Measurements from ENCODE around the gene SERPINA5. TPM values are rescaled to one million over a fixed set of nuclear protein-coding genes. Genes with fewer than 3 reads are reported as not detected.

Gene SERPINA5
- total RNA-seq, 1 experiment from 2014 or later: 0.49 TPM

DNA sequence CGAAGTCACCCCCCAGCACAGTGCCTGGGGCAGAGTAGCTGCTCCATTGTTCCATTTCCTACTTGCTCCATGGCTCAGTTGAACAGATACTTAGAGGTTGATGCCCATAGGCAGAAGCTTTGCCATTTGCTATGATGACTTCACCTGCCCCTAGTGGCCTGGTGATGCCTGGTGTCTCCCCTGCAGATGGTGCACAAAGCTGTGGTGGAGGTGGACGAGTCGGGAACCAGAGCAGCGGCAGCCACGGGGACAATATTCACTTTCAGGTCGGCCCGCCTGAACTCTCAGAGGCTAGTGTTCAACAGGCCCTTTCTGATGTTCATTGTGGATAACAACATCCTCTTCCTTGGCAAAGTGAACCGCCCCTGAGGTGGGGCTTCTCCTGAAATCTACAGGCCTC lies 10.6 kb downstream of the SERPINA5 start:
- in situ Hi-C loops (cut with HindIII; ENCODE audit: low pct_unique_long_range_greater_than_20kb, low sequenced_read_pairs) (no loop called here), intact Hi-C loops (cut with micrococcal nuclease; ENCODE audit: unreplicated experiment) (no loop called here)
- Histone ChIP-seq H3K27ac (ENCODE audit: low read length) (no peak overlapping the region), H3K9me3 (ENCODE audit: control insufficient read depth, insufficient read depth, low read depth, low read length) (no peaks in the 10 kb centered on the region), H3K4me1 (ENCODE audit: control insufficient read depth, insufficient read depth, low read length) (no peaks in the 10 kb centered on the region), H3K27me3 (ENCODE audit: control insufficient read depth, insufficient read depth, low read length) (no peaks in the 10 kb centered on the region), H3K36me3 (ENCODE audit: control insufficient read depth, insufficient read depth, low read length) (no peaks in the 10 kb centered on the region), H3K4me3 (ENCODE audit: low read depth in 2 of 2, low read length in 2 of 2) (no peak overlapping the region)
- ChIA-PET POLR2A (no interaction called here), CTCF (interaction anchor here (0.6 to 0.9 kb wide), 2 partner anchors 158 to 410 kb away, joined by 3 to 5 read pairs; no protein-coding TSS in a partner anchor)
- no TSS peak for BruUV-seq (replicated peaks)
- DNase-seq (ENCODE audit: low read depth, low spot score): no peak
- no peak for TF ChIP-seq SIN3A (IDR thresholded peaks at IDR 0.05; ENCODE audit: borderline replicate concordance, insufficient read depth, low read depth, low read length)
- no peak for ATAC-seq

DNA sequence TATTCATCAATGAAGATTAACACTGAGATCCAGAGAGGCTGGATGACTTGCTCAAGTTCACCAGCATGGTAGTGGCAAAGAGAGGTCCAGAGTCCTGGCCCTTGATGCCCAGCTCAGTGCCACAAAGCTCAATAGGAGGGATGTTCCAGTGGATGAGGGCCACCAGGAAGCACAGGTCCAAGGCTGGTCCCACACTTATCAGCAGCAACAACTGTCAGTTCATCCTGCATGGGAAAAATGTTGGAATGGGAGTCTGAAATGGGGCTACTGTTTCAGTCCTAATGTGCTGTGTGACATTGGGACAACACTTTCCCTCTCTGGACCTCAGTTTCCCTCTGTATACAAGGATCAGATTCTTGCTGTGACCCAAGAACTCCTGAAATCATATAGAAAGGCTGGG lies 11.2 kb downstream of the SERPINA5 start:
- CTCF ChIA-PET: interaction anchor here (0.6 kb wide), 1 partner anchor 411 kb away, joined by 3 read pairs; no protein-coding TSS in a partner anchor

DNA sequence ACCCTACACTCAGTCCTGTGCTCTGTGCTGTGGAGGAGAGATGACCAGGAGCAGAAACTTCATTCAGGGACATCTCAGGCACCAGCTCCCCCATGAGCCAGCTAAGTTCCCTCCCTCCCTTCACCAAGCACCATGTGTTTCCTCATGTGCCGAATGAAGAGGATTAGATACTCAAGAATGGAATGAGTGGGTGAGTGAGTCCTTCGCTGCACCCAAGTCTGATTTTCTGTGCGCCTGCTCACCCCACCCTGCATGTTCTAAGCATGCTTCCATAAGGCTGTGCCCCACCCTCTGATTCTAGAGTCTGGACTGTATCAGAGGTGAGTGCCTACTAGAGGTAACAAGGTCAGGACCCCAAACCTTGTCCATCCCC lies 12.1 kb downstream of the SERPINA5 start:
- no peaks in the 10 kb centered on the region for H3K9me3 ChIP-seq (ENCODE audit: control insufficient read depth, insufficient read depth, low read depth, low read length)
- H3K27me3 ChIP-seq (ENCODE audit: control insufficient read depth, insufficient read depth, low read length): no peaks in the 10 kb centered on the region
- peaks cover 4% of the 10 kb centered on the region; the same call in 1 of the 2 replicates for H3K4me1 ChIP-seq (ENCODE audit: control insufficient read depth, insufficient read depth, low read length)
- CTCF ChIA-PET: no interaction called here
- TF ChIP-seq, protein P1, sequence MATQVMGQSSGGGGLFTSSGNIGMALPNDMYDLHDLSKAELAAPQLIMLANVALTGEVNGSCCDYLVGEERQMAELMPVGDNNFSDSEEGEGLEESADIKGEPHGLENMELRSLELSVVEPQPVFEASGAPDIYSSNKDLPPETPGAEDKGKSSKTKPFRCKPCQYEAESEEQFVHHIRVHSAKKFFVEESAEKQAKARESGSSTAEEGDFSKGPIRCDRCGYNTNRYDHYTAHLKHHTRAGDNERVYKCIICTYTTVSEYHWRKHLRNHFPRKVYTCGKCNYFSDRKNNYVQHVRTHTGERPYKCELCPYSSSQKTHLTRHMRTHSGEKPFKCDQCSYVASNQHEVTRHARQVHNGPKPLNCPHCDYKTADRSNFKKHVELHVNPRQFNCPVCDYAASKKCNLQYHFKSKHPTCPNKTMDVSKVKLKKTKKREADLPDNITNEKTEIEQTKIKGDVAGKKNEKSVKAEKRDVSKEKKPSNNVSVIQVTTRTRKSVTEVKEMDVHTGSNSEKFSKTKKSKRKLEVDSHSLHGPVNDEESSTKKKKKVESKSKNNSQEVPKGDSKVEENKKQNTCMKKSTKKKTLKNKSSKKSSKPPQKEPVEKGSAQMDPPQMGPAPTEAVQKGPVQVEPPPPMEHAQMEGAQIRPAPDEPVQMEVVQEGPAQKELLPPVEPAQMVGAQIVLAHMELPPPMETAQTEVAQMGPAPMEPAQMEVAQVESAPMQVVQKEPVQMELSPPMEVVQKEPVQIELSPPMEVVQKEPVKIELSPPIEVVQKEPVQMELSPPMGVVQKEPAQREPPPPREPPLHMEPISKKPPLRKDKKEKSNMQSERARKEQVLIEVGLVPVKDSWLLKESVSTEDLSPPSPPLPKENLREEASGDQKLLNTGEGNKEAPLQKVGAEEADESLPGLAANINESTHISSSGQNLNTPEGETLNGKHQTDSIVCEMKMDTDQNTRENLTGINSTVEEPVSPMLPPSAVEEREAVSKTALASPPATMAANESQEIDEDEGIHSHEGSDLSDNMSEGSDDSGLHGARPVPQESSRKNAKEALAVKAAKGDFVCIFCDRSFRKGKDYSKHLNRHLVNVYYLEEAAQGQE (IDR thresholded peaks at IDR 0.05; ENCODE audit: insufficient read depth in 1 of 2, low read depth in 2 of 2, low read length in 1 of 2): no peak
- TF ChIP-seq POLR2AphosphoS5 (IDR thresholded peaks at IDR 0.05; ENCODE audit: low read depth, low read length): no peak
- TF ChIP-seq, protein P2, sequence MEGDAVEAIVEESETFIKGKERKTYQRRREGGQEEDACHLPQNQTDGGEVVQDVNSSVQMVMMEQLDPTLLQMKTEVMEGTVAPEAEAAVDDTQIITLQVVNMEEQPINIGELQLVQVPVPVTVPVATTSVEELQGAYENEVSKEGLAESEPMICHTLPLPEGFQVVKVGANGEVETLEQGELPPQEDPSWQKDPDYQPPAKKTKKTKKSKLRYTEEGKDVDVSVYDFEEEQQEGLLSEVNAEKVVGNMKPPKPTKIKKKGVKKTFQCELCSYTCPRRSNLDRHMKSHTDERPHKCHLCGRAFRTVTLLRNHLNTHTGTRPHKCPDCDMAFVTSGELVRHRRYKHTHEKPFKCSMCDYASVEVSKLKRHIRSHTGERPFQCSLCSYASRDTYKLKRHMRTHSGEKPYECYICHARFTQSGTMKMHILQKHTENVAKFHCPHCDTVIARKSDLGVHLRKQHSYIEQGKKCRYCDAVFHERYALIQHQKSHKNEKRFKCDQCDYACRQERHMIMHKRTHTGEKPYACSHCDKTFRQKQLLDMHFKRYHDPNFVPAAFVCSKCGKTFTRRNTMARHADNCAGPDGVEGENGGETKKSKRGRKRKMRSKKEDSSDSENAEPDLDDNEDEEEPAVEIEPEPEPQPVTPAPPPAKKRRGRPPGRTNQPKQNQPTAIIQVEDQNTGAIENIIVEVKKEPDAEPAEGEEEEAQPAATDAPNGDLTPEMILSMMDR (IDR thresholded peaks at IDR 0.05): no peak
- TF ChIP-seq TCF7L2 (IDR thresholded peaks at IDR 0.05; ENCODE audit: low read depth, low read length): no peak
- TF ChIP-seq SIN3A (IDR thresholded peaks at IDR 0.05; ENCODE audit: borderline replicate concordance, insufficient read depth, low read depth, low read length): no peak
- no TSS peak for BruUV-seq (replicated peaks)
- ATAC-seq: no peak
- H3K36me3 ChIP-seq (ENCODE audit: control insufficient read depth, insufficient read depth, low read length): no peaks in the 10 kb centered on the region
- in situ Hi-C loops (cut with HindIII; ENCODE audit: low pct_unique_long_range_greater_than_20kb, low sequenced_read_pairs) (no loop called here), intact Hi-C loops (cut with micrococcal nuclease; ENCODE audit: unreplicated experiment) (no loop called here)
- no peak for DNase-seq (ENCODE audit: low read depth, low spot score)
- POLR2A ChIA-PET: no interaction called here
- no peak overlapping the region for H3K27ac ChIP-seq (ENCODE audit: low read length)
- no peak overlapping the region for H3K4me3 ChIP-seq (ENCODE audit: low read depth in 2 of 2, low read length in 2 of 2)

More for the DNA sequence above, 11.2 kb downstream of the SERPINA5 start:
- Histone ChIP-seq H3K27me3 (ENCODE audit: control insufficient read depth, insufficient read depth, low read length) (no peaks in the 10 kb centered on the region), H3K27ac (ENCODE audit: low read length) (no peak overlapping the region), H3K36me3 (ENCODE audit: control insufficient read depth, insufficient read depth, low read length) (no peaks in the 10 kb centered on the region), H3K4me3 (ENCODE audit: low read depth in 2 of 2, low read length in 2 of 2) (no peak overlapping the region), H3K4me1 (ENCODE audit: control insufficient read depth, insufficient read depth, low read length) (no peaks in the 10 kb centered on the region), H3K9me3 (ENCODE audit: control insufficient read depth, insufficient read depth, low read depth, low read length) (no peaks in the 10 kb centered on the region)
- in situ Hi-C loops (cut with HindIII; ENCODE audit: low pct_unique_long_range_greater_than_20kb, low sequenced_read_pairs): no loop called here
- DNase-seq (ENCODE audit: low read depth, low spot score): no peak
- POLR2A ChIA-PET: no interaction called here
- intact Hi-C loops (cut with micrococcal nuclease; ENCODE audit: unreplicated experiment): no loop called here
- TF ChIP-seq, protein P2 (IDR thresholded peaks at IDR 0.05): no peak
- no peak for TF ChIP-seq POLR2AphosphoS5 (IDR thresholded peaks at IDR 0.05; ENCODE audit: low read depth, low read length)
- TF ChIP-seq TCF7L2 (IDR thresholded peaks at IDR 0.05; ENCODE audit: low read depth, low read length): no peak
- TF ChIP-seq SIN3A (IDR thresholded peaks at IDR 0.05; ENCODE audit: borderline replicate concordance, insufficient read depth, low read depth, low read length): no peak
- TF ChIP-seq, protein P1 (IDR thresholded peaks at IDR 0.05; ENCODE audit: insufficient read depth in 1 of 2, low read depth in 2 of 2, low read length in 1 of 2): no peak
- ATAC-seq: no peak
- BruUV-seq (replicated peaks): no TSS peak
